GM12878 (cell line): ENCODE results near the gene ARFGAP2. TPM values are rescaled to one million over a fixed set of nuclear protein-coding genes. Genes with fewer than 3 reads are reported as not detected.
"Not testable (repeated sequence)": the region's sequence is repeated elsewhere in the genome, so short reads cannot be mapped to it uniquely, and the experiment has no call there.

ENCODE experiments used
- ATAC-seq: fragments of 200-7000 bp; cut with Tn5 transposase; 3 replicates; pipeline ENCODE4 v1.9.1; 2020; ENCODE audit warnings: mild to moderate bottlenecking, moderate library complexity
- BruUV-seq: library from RNA; stranded (reverse); fragments of 400-500 nt; replicated peaks from 2 replicates; lab custom pipeline; 2021; lab: Mats Ljungman, UMichigan
- CTCF ChIA-PET: fragments of 300-600 bp; sonication (Branson Sonifier 250); formaldehyde crosslinking; extraction: SDS; loops from one replicate; lab custom pipeline; 2021; ENCODE audit warnings: inconsistent platforms; lab: Yijun Ruan, JAX
- POLR2A ChIA-PET: fragments of 350-600 bp; formaldehyde crosslinking; extraction: SDS; loops from one replicate; lab custom pipeline; 2021; ENCODE audit warnings: inconsistent platforms; lab: Charles Lee
- RAD21 ChIA-PET: fragments of 300-600 bp; sonication (Branson Sonifier 250); formaldehyde crosslinking; loops from one replicate; lab custom pipeline; 2023; ENCODE audit warnings: antibody characterized with exemption; ENCODE audit not compliant: unreplicated experiment; lab: Charles Lee
- SMC1A ChIA-PET: fragments of 300-600 bp; sonication (Branson Sonifier 250); formaldehyde crosslinking; loops from one replicate; lab custom pipeline; 2023; ENCODE audit not compliant: unreplicated experiment, uncharacterized antibody; lab: Charles Lee
- DNase-seq: peaks from one replicate; pipeline ENCODE4 v3.0.0-alpha.2; 2011; ENCODE audit warnings: low read depth, low spot score
- FAIRE-seq: peaks from 3 replicates; lab custom pipeline; 2011; peaks lifted over from hg19 to GRCh38; lab: Jason Lieb, UNC
- H2AFZ ChIP-seq: 2 replicates; pipeline ENCODE4 v1.6.0; 2011; ENCODE audit warnings: low read depth, low read length, control low read depth; ENCODE audit not compliant: control insufficient read depth
- H3K27ac ChIP-seq: 2 replicates; pipeline ENCODE4 v1.5.1; 2011; ENCODE audit warnings: control low read depth; ENCODE audit not compliant: control insufficient read depth, insufficient read depth
- H3K27me3 ChIP-seq, 2 experiments: replicated peaks in 1 of 2; 2 replicates each; pipeline versions ENCODE4 v1.6.0 to v1.6.1; 2011; ENCODE audit warnings: low read length in 1 of 2; ENCODE audit not compliant: control insufficient read depth in 2 of 2, insufficient read depth in 2 of 2
- H3K36me3 ChIP-seq, 2 experiments: 2 replicates each; pipeline ENCODE4 v1.5.1; 2011; ENCODE audit warnings: low read length in 1 of 2; ENCODE audit not compliant: control insufficient read depth in 2 of 2, insufficient read depth in 2 of 2
- H3K4me1 ChIP-seq: 2 replicates; pipeline ENCODE4 v1.6.1; 2011; ENCODE audit warnings: mild to moderate bottlenecking, low read length, moderate library complexity, mixed read lengths; ENCODE audit not compliant: control insufficient read depth, insufficient read depth
- H3K4me2 ChIP-seq: 2 replicates; pipeline ENCODE4 v1.6.0; 2011; ENCODE audit warnings: control low read depth; ENCODE audit not compliant: control insufficient read depth, insufficient read depth
- H3K4me3 ChIP-seq: fragments of 200-600 bp; sonication (generic); 2 replicates; pipeline ENCODE4 v1.5.1; 2016
- H3K79me2 ChIP-seq: 2 replicates; pipeline ENCODE4 v1.6.0; 2011; ENCODE audit warnings: low read length; ENCODE audit not compliant: control insufficient read depth, insufficient read depth
- H3K9ac ChIP-seq: 2 replicates; pipeline ENCODE4 v1.8.0; 2011; ENCODE audit warnings: low read length, control low read depth, mixed read lengths; ENCODE audit not compliant: control insufficient read depth, insufficient read depth
- H3K9me3 ChIP-seq: replicated peaks from 3 replicates; pipeline ENCODE4 v1.5.1; 2011; ENCODE audit warnings: mild to moderate bottlenecking, low read length; ENCODE audit not compliant: control insufficient read depth, insufficient read depth
- H4K20me1 ChIP-seq: 2 replicates; pipeline ENCODE4 v1.6.0; 2011; ENCODE audit not compliant: control insufficient read depth, insufficient read depth
- PRDM15 ChIP-seq: fragments of 450-650 bp; formaldehyde crosslinking; IDR thresholded peaks from 2 replicates; pipeline ENCODE4 v1.4.0; 2020; ENCODE audit warnings: mild to moderate bottlenecking, moderate library complexity
- STAT1 ChIP-seq: fragments of 450-650 bp; conservative IDR thresholded peaks from 2 replicates; pipeline ENCODE4 v1.6.1; 2014; ENCODE audit warnings: antibody characterized with exemption, mild to moderate bottlenecking
- ZNF592 ChIP-seq: fragments of 450-650 bp; IDR thresholded peaks from 2 replicates; pipeline ENCODE4 v1.6.1; 2017; ENCODE audit warnings: mild to moderate bottlenecking, moderate library complexity
- ZZZ3 ChIP-seq: IDR thresholded peaks from 2 replicates; pipeline ENCODE4 v1.6.1; 2011; ENCODE audit warnings: low read depth; ENCODE audit not compliant: control insufficient read depth, insufficient read length
- WGBS: methylation state at CpG from one replicate; pipeline ENCODE4 v1.1.6; 2016; ENCODE audit warnings: low lambda C conversion rate; ENCODE audit not compliant: insufficient replicate concordance, insufficient coverage; ENCODE audit errors: missing lambda C conversion rate; 5-methylcytosine and 5-hydroxymethylcytosine counted together
- in situ Hi-C: fragments of 300-500 bp; cut with MboI; formaldehyde crosslinking; loops from 9 replicates; pipeline ENCODE4 v1.14.3; 2018; ENCODE audit warnings: mixed read lengths
- intact Hi-C: fragments of 100-400 bp; cut with micrococcal nuclease; formaldehyde crosslinking; loops from one replicate; pipeline ENCODE4 v1.14.2; 2022; ENCODE audit not compliant: unreplicated experiment
- polyA plus RNA-seq, 11 experiments: library from polyadenylated mRNA; depleted of rRNA in 4 of 11; unstranded in 6 of 11; stranded (reverse) in 5 of 11; fragments of >200 nt; fragmentation: Nextera tagmentation in 4 of 11; fragmentation: Illumina TruSeq in 1 of 11; extraction: Ambion mirVana in 4 of 11; extraction: Trizol in 1 of 11; gene quantifications; 1 replicate in 1 of 11; 2 replicates in 10 of 11; pipeline versions ENCODE4 v1.2.1 to v1.2.3, GENCODE V29; 2011 to 2016; ENCODE audit warnings: inconsistent platforms in 2 of 11, missing spikeins in 2 of 11, low read depth in 1 of 11
- total RNA-seq, 4 experiments: library from RNA; depleted of rRNA in 3 of 4; stranded (reverse); fragments of >200 nt in 3 of 4; fragmentation: Illumina TruSeq in 1 of 4; extraction: Trizol in 1 of 4; gene quantifications; 2 replicates each; pipeline versions ENCODE4 v1.2.1 to v1.2.3, GENCODE V29; 2013 to 2021

The ARFGAP2 gene
- total and polyA plus RNA-seq, 10 of the 15 experiments (the other 5 are each of a cell fraction or from before 2014, with no cell fraction given), result 20.9 to 100 (median 75.5) TPM

GRCh38 chr11:47207459-47207858, 30.8 kb upstream of the ARFGAP2 start (continued):
- TF ChIP-seq STAT1 (no peak), ZZZ3 (no peak), ZNF592 (no peak), PRDM15 (CRISPR knock-in tag) (no peak)

GRCh38 chr11:47206577-47206976, 29.9 kb upstream of the ARFGAP2 start:
- in situ Hi-C loops, CTCF ChIA-PET, H3K4me2 ChIP-seq, POLR2A ChIA-PET, H3K4me3 ChIP-seq, BruUV-seq, DNase-seq, FAIRE-seq, H3K79me2 ChIP-seq, H2AFZ ChIP-seq, intact Hi-C loops, H3K9ac ChIP-seq, H3K4me1 ChIP-seq, H3K27me3 ChIP-seq, H3K36me3 ChIP-seq, H4K20me1 ChIP-seq, H3K9me3 ChIP-seq, H3K27ac ChIP-seq, ATAC-seq: not testable (repeated sequence)
- ChIA-PET SMC1A (interaction anchor here (1.0 to 1.7 kb wide), 3 partner anchors 8 to 27 kb away, joined by 3 to 5 read pairs (median 3); partner anchors contain the start of gene DDB2), RAD21 (interaction anchor here (1.0 kb wide), 1 partner anchor 9 kb away, joined by 3 read pairs; the partner anchor contains the start of gene DDB2)
- 47% methylated on average over 3 of the region's 5 CpGs for whole genome bisulfite sequencing
